H9 (cell line): ENCODE measurements around the gene ABI3. TPM values are rescaled to one million over a fixed set of nuclear protein-coding genes. Genes with fewer than 3 reads are reported as not detected.

Experiments used
- DNase-seq: peaks from one replicate; pipeline ENCODE4 v3.0.0-alpha.2; 2017
- H2AFZ ChIP-seq: one replicate; pipeline ENCODE4 v1.6.1; 2013; ENCODE audit warnings: mild to moderate bottlenecking, low read length, control low read depth, moderate library complexity
- H2AK5ac ChIP-seq: 2 replicates; pipeline ENCODE4 v1.6.1; 2013; ENCODE audit warnings: low read length, control low read depth, mixed read lengths; ENCODE audit not compliant: insufficient read length
- H2BK120ac ChIP-seq: one replicate; pipeline ENCODE4 v1.6.1; 2013; ENCODE audit warnings: low read depth, mild to moderate bottlenecking, low read length, control low read depth, inconsistent platforms; ENCODE audit not compliant: poor library complexity, severe bottlenecking
- H2BK12ac ChIP-seq: 2 replicates; pipeline ENCODE4 v1.6.1; 2013; ENCODE audit warnings: low read length, control low read depth, mixed read lengths, low read depth; ENCODE audit not compliant: insufficient read length
- H2BK15ac ChIP-seq: 2 replicates; pipeline ENCODE4 v1.6.1; 2013; ENCODE audit warnings: low read depth, low read length, control low read depth
- H2BK20ac ChIP-seq: one replicate; pipeline ENCODE4 v1.6.1; 2013; ENCODE audit warnings: low read depth, mild to moderate bottlenecking, low read length, control low read depth, inconsistent platforms; ENCODE audit not compliant: poor library complexity, severe bottlenecking
- H2BK5ac ChIP-seq: 2 replicates; pipeline ENCODE4 v1.6.1; 2013; ENCODE audit warnings: low read length, control low read depth, mixed read lengths; ENCODE audit not compliant: insufficient read length
- H3K14ac ChIP-seq: 2 replicates; pipeline ENCODE4 v1.6.1; 2013; ENCODE audit warnings: low read length, control low read depth; ENCODE audit not compliant: insufficient read depth
- H3K18ac ChIP-seq: 2 replicates; pipeline ENCODE4 v1.6.1; 2013; ENCODE audit warnings: low read depth, mild to moderate bottlenecking, mixed read lengths, low read length, control low read depth; ENCODE audit not compliant: insufficient read length
- H3K23ac ChIP-seq: 2 replicates; pipeline ENCODE4 v1.6.1; 2013; ENCODE audit warnings: low read length, control low read depth, mixed read lengths, low read depth; ENCODE audit not compliant: insufficient read length
- H3K23me2 ChIP-seq: 2 replicates; pipeline ENCODE4 v1.6.1; 2013; ENCODE audit warnings: low read depth, mild to moderate bottlenecking, mixed read lengths, low read length, control low read depth; ENCODE audit not compliant: insufficient read length, poor library complexity, severe bottlenecking
- H3K27ac ChIP-seq: 2 replicates; pipeline ENCODE4 v1.5.1; 2013; ENCODE audit warnings: low read length, control low read depth, mixed read lengths, low read depth; ENCODE audit not compliant: insufficient read length
- H3K27me3 ChIP-seq: 2 replicates; pipeline ENCODE4 v1.6.1; 2013; ENCODE audit warnings: low read length, control low read depth, inconsistent platforms; ENCODE audit not compliant: insufficient read depth
- H3K4ac ChIP-seq: 2 replicates; pipeline ENCODE4 v1.6.1; 2013; ENCODE audit warnings: low read depth, mild to moderate bottlenecking, control low read depth, inconsistent platforms, low read length, moderate library complexity
- H3K4me1 ChIP-seq: 2 replicates; pipeline ENCODE4 v1.6.1; 2013; ENCODE audit warnings: low read length, control low read depth, inconsistent platforms; ENCODE audit not compliant: insufficient read depth
- H3K4me2 ChIP-seq: 2 replicates; pipeline ENCODE4 v1.6.1; 2013; ENCODE audit warnings: low read length, control low read depth, mixed read lengths; ENCODE audit not compliant: insufficient read length, insufficient read depth
- H3K56ac ChIP-seq: 2 replicates; pipeline ENCODE4 v1.6.1; 2013; ENCODE audit warnings: low read depth, mild to moderate bottlenecking, mixed read lengths, low read length, control low read depth; ENCODE audit not compliant: insufficient read length
- H3K79me1 ChIP-seq: 2 replicates; pipeline ENCODE4 v1.6.1; 2013; ENCODE audit warnings: low read depth, mild to moderate bottlenecking, moderate library complexity, low read length, control low read depth, inconsistent platforms; ENCODE audit not compliant: insufficient read depth, poor library complexity, severe bottlenecking
- H3K79me2 ChIP-seq: 2 replicates; pipeline ENCODE4 v1.6.1; 2013; ENCODE audit warnings: low read length, control low read depth, inconsistent platforms; ENCODE audit not compliant: insufficient read depth
- H3K9ac ChIP-seq: 2 replicates; pipeline ENCODE4 v1.6.1; 2013; ENCODE audit warnings: low read length, control low read depth, mixed read lengths; ENCODE audit not compliant: insufficient read length; ENCODE audit errors: extremely low read depth
- H3K9me3 ChIP-seq: one replicate; pipeline ENCODE4 v1.6.1; 2013; ENCODE audit warnings: low read depth, low read length, inconsistent platforms; ENCODE audit not compliant: control insufficient read depth
- H3T11ph ChIP-seq: one replicate; pipeline ENCODE4 v1.6.1; 2013; ENCODE audit warnings: mild to moderate bottlenecking, low read length, control low read depth, inconsistent platforms
- H4K20me1 ChIP-seq: one replicate; pipeline ENCODE4 v1.6.1; 2013; ENCODE audit not compliant: control insufficient read depth, insufficient read length, insufficient read depth
- H4K5ac ChIP-seq: 2 replicates; pipeline ENCODE4 v1.6.1; 2013; ENCODE audit warnings: low read depth, mild to moderate bottlenecking, mixed read lengths, low read length, control low read depth; ENCODE audit not compliant: insufficient read length
- H4K8ac ChIP-seq: replicated peaks from 2 replicates; pipeline ENCODE4 v1.6.1; 2013; ENCODE audit warnings: low read length, control low read depth, mixed read lengths, low read depth; ENCODE audit not compliant: insufficient read length
- H4K91ac ChIP-seq: 2 replicates; pipeline ENCODE4 v1.6.1; 2013; ENCODE audit warnings: low read depth, mild to moderate bottlenecking, moderate library complexity, mixed read lengths, low read length, control low read depth; ENCODE audit not compliant: insufficient read length
- H3K27ac Mint-ChIP-seq, 3 experiments: 2 replicates in 2 of 3; 3 replicates in 1 of 3; pipeline ENCODE4 v1.8.0; 2020 to 2021; ENCODE audit warnings: mixed read lengths in 3 of 3, mild to moderate bottlenecking in 1 of 3, moderate library complexity in 1 of 3
- H3K27me3 Mint-ChIP-seq: 2 replicates; pipeline ENCODE4 v1.8.0; 2021; ENCODE audit warnings: low read depth, mild to moderate bottlenecking, moderate library complexity, mixed read lengths
- H3K36me3 Mint-ChIP-seq, 3 experiments: 2 replicates in 2 of 3; 3 replicates in 1 of 3; pipeline ENCODE4 v1.8.0; 2020 to 2021; ENCODE audit warnings: low read depth in 3 of 3, mixed read lengths in 3 of 3; ENCODE audit not compliant: insufficient read depth in 1 of 3
- H3K4me1 Mint-ChIP-seq, 2 experiments: 2 replicates each; pipeline ENCODE4 v1.8.0; 2020; ENCODE audit warnings: mixed read lengths in 2 of 2
- H3K4me3 Mint-ChIP-seq, 2 experiments: 2 replicates in 1 of 2; 3 replicates in 1 of 2; pipeline ENCODE4 v1.8.0; 2020 to 2021; ENCODE audit warnings: mild to moderate bottlenecking in 2 of 2, mixed read lengths in 2 of 2, moderate library complexity in 1 of 2
- H3K9me3 Mint-ChIP-seq, 2 experiments: 2 replicates in 1 of 2; 3 replicates in 1 of 2; pipeline ENCODE4 v1.8.0; 2020; ENCODE audit warnings: mild to moderate bottlenecking in 2 of 2, mixed read lengths in 2 of 2, moderate library complexity in 1 of 2
- WGBS: extraction: QIAGEN DNeasy Blood & Tissue Kit; methylation state at CpG from one replicate; pipeline ENCODE4 v1.1.7; 2013; ENCODE audit warnings: missing lambda C conversion rate, low lambda C conversion rate, mixed read lengths; ENCODE audit not compliant: insufficient read length; ENCODE audit errors: extremely low coverage; 5-methylcytosine and 5-hydroxymethylcytosine counted together
- total RNA-seq: library from RNA; stranded (reverse); gene quantifications from 2 replicates; pipeline ENCODE4 v1.2.1, GENCODE V29; 2021
- TF ChIP-seq, protein P1 (sequence below): fragments of 200-600 bp; sonication (generic); conservative IDR thresholded peaks from 3 replicates; pipeline ENCODE4 v1.8.0; 2021; ENCODE audit warnings: antibody characterized with exemption, mild to moderate bottlenecking

The ABI3 gene
- total RNA-seq, 1 experiment from 2014 or later = 2.1 TPM

DNA sequence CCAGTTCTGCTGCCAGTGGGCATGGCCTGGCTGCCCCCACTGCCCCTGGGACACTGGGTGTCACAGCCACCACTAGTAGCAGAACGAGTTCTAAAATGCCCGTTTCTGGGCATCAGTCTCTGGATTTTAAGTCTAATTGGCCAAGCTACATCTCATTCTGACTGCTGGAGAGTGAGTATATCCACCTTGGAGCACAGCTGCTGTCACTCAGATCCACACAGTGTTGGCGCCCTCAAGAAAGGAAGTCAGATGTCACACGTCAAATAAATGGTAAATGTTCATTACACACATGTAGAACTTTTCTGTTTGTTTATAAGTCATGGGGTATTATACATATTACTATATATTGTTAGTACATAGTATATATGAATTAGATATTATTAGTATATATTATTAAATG lies 19.6 kb upstream of the ABI3 start:
- H3K4ac ChIP-seq = no peak overlapping the region
- no peaks in the 10 kb centered on the region; the same call in 1 of the 2 replicates for H3K4me1 ChIP-seq
- Mint-ChIP-seq H3K9me3 (peaks cover 5 to 6% of the 10 kb centered on the region in 2 experiments), H3K27ac (no peak overlapping the region), H3K4me3 (peak overlapping the region; percentile 45 to 72), H3K27me3 (peaks cover 5% of the 10 kb centered on the region), H3K36me3 (peaks cover 1 to 5% (median 4%) of the 10 kb centered on the region in 3 experiments; a peak in 5 of 7 replicates), H3K4me1 (peaks cover 8 to 10% of the 10 kb centered on the region in 2 experiments)
- H4K20me1 ChIP-seq = no peaks in the 10 kb centered on the region
- no peak overlapping the region for H3K14ac ChIP-seq
- H3K27me3 ChIP-seq = no peaks in the 10 kb centered on the region
- no peak overlapping the region for H2BK20ac ChIP-seq
- H3K79me2 ChIP-seq = no peaks in the 10 kb centered on the region
- H3K4me2 ChIP-seq = no peak overlapping the region
- no peak overlapping the region for H2BK5ac ChIP-seq
- H2AK5ac ChIP-seq = no peak overlapping the region
- no peak overlapping the region for H4K5ac ChIP-seq
- H3K79me1 ChIP-seq = no peaks in the 10 kb centered on the region
- H3K56ac ChIP-seq = no peak overlapping the region
- H4K8ac ChIP-seq = no peak overlapping the region
- H2BK12ac ChIP-seq = no peak overlapping the region
- no peak overlapping the region for H2BK120ac ChIP-seq
- peaks cover 6% of the 10 kb centered on the region for H3K23me2 ChIP-seq
- WGBS = no CpG with 5 or more reads among the region's 4 CpGs
- no peak overlapping the region for H3K27ac ChIP-seq
- H3K9ac ChIP-seq = no peak overlapping the region
- no peak overlapping the region for H2BK15ac ChIP-seq
- H4K91ac ChIP-seq = no peak overlapping the region
- no peak overlapping the region for H3K18ac ChIP-seq
- no peak overlapping the region for H3T11ph ChIP-seq
- H3K9me3 ChIP-seq = no peaks in the 10 kb centered on the region
- no peak overlapping the region for H2AFZ ChIP-seq
- TF ChIP-seq, protein P1, sequence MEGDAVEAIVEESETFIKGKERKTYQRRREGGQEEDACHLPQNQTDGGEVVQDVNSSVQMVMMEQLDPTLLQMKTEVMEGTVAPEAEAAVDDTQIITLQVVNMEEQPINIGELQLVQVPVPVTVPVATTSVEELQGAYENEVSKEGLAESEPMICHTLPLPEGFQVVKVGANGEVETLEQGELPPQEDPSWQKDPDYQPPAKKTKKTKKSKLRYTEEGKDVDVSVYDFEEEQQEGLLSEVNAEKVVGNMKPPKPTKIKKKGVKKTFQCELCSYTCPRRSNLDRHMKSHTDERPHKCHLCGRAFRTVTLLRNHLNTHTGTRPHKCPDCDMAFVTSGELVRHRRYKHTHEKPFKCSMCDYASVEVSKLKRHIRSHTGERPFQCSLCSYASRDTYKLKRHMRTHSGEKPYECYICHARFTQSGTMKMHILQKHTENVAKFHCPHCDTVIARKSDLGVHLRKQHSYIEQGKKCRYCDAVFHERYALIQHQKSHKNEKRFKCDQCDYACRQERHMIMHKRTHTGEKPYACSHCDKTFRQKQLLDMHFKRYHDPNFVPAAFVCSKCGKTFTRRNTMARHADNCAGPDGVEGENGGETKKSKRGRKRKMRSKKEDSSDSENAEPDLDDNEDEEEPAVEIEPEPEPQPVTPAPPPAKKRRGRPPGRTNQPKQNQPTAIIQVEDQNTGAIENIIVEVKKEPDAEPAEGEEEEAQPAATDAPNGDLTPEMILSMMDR = no peak
- H3K23ac ChIP-seq = no peak overlapping the region
- no peak for DNase-seq
